ENCODE measurements around the gene PIP4K2A.

Gene PIP4K2A

GRCh38 chr10:22617516-22617915 lies 96.9 kb downstream of the PIP4K2A start:
- DNase-seq = peak; percentile 8

- no peak for DNase-seq
These were observed 97.3 kb downstream of the PIP4K2A start for GRCh38 chr10:22617051-22617450.

GRCh38 chr10:22615819-22616499 lies 98.4 kb downstream of the PIP4K2A start:
- peak; percentile 73 for DNase-seq

- no peak for DNase-seq
These were observed 99.3 kb downstream of the PIP4K2A start for GRCh38 chr10:22615101-22615500.

GRCh38 chr10:22613011-22613410 lies 101.4 kb downstream of the PIP4K2A start:
- DNase-seq = no peak

- no peak for DNase-seq
These were observed 102.1 kb downstream of the PIP4K2A start for GRCh38 chr10:22612318-22612717.

- DNase-seq = no peak
These were observed 102.8 kb downstream of the PIP4K2A start for GRCh38 chr10:22611425-22612115.

- DNase-seq = no peak
These were observed 103.8 kb downstream of the PIP4K2A start for GRCh38 chr10:22610610-22611009.

- DNase-seq = peak; percentile 42
These were observed 104.5 kb downstream of the PIP4K2A start for GRCh38 chr10:22609719-22610465.

GRCh38 chr10:22609251-22609650 lies 105.1 kb downstream of the PIP4K2A start:
- peak; percentile 72 for DNase-seq

- DNase-seq = no peak
These were observed 107.1 kb downstream of the PIP4K2A start for GRCh38 chr10:22607261-22607660.

- DNase-seq = no peak
These were observed 108.2 kb downstream of the PIP4K2A start for GRCh38 chr10:22606164-22606614.

- no peak for DNase-seq
These were observed 109.2 kb downstream of the PIP4K2A start for GRCh38 chr10:22605168-22605567.

- no peak for DNase-seq
These were observed 109.8 kb downstream of the PIP4K2A start for GRCh38 chr10:22604344-22605126.

- no peak for DNase-seq
These were observed 110.8 kb downstream of the PIP4K2A start for GRCh38 chr10:22603581-22603980.

- no peak for DNase-seq
These were observed 112.8 kb downstream of the PIP4K2A start for GRCh38 chr10:22601618-22602017.

- no peak for DNase-seq
These were observed 114.6 kb downstream of the PIP4K2A start for GRCh38 chr10:22599636-22600228.

- DNase-seq = no peak
These were observed 115.3 kb downstream of the PIP4K2A start for GRCh38 chr10:22599048-22599561.

GRCh38 chr10:22598478-22598877 lies 115.9 kb downstream of the PIP4K2A start:
- no peak for DNase-seq

- peak; percentile 20 for DNase-seq
These were observed 117.2 kb downstream of the PIP4K2A start for GRCh38 chr10:22597138-22597537.

GRCh38 chr10:22593636-22594198 lies 120.7 kb downstream of the PIP4K2A start:
- DNase-seq = no peak

GRCh38 chr10:22593026-22593425 lies 121.4 kb downstream of the PIP4K2A start:
- DNase-seq = no peak
